Measurements from ENCODE around the gene SRGAP2B.
"Not testable (repeated sequence)": the region's sequence is repeated elsewhere in the genome, so short reads cannot be mapped to it uniquely, and the experiment has no call there.

DNA sequence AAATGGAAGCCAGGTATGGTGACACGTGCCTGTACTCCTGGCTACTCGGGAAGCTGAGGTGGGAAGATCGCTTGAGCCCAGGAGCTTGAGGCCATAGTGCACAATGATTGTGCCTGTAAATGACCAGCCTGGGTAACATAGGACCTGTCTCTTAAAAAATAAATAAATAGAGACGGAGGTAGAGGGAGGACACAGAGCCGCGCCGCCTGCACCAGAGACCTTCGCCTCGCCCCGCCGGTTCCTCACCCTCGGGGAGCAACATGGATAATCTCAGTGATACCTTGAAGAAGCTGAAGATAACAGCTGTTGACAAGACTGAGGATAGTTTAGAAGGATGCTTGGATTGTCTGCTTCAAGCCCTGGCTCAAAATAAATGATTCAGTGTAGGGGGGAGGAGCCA is 130.4 kb downstream of the SRGAP2B start:
- TF ChIP-seq, protein P1, sequence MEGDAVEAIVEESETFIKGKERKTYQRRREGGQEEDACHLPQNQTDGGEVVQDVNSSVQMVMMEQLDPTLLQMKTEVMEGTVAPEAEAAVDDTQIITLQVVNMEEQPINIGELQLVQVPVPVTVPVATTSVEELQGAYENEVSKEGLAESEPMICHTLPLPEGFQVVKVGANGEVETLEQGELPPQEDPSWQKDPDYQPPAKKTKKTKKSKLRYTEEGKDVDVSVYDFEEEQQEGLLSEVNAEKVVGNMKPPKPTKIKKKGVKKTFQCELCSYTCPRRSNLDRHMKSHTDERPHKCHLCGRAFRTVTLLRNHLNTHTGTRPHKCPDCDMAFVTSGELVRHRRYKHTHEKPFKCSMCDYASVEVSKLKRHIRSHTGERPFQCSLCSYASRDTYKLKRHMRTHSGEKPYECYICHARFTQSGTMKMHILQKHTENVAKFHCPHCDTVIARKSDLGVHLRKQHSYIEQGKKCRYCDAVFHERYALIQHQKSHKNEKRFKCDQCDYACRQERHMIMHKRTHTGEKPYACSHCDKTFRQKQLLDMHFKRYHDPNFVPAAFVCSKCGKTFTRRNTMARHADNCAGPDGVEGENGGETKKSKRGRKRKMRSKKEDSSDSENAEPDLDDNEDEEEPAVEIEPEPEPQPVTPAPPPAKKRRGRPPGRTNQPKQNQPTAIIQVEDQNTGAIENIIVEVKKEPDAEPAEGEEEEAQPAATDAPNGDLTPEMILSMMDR (conservative IDR thresholded peaks at IDR 0.05; ENCODE audit: low read length): not testable (repeated sequence)
- not testable (repeated sequence) for TF ChIP-seq EZH2phosphoT487 (IDR thresholded peaks at IDR 0.05; ENCODE audit: borderline replicate concordance)
